Measurements from ENCODE around the gene ZNF524.

Gene ZNF524

GRCh38 chr19:55596304-55596703, 3.8 kb upstream of the ZNF524 start:
- DNase-seq (ENCODE audit: low read depth): no peak
- TF ChIP-seq CTCF (IDR thresholded peaks at IDR 0.05; ENCODE audit: control insufficient read depth, insufficient read depth, low read depth, low read length, missing control alignments): no peak
- no peak overlapping the region for H3K4me3 ChIP-seq (ENCODE audit: control insufficient read depth, low read depth, low read length)

GRCh38 chr19:55597501-55597921, 2.6 kb upstream of the ZNF524 start:
- DNase-seq (ENCODE audit: low read depth): no peak
- TF ChIP-seq CTCF (IDR thresholded peaks at IDR 0.05; ENCODE audit: control insufficient read depth, insufficient read depth, low read depth, low read length, missing control alignments): no peak
- no peak overlapping the region for H3K4me3 ChIP-seq (ENCODE audit: control insufficient read depth, low read depth, low read length)

DNA sequence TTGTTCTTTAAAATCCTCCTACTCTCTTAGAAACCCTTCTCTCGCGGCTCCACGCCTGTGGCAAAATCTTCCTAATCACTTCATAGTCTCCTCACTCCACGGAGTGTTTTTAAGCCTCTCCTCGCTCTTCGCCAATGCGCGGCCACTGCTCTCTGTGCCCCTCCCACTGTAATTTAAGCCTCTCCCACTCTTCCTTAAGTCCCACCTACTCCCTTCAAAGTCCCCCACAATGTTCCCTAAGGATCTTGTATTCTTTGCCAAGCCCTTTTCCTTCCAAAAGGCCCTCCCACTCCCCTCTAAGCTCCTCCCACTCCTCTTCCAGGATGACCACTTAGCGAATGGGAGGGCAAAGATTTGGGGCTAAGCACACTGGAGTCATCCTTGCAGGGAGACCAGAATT, 2.1 kb upstream of the ZNF524 start:
- TF ChIP-seq CTCF (IDR thresholded peaks at IDR 0.05; ENCODE audit: control insufficient read depth, insufficient read depth, low read depth, low read length, missing control alignments): no peak
- H3K4me3 ChIP-seq (ENCODE audit: control insufficient read depth, low read depth, low read length): no peak overlapping the region
- DNase-seq (ENCODE audit: low read depth): no peak

DNA sequence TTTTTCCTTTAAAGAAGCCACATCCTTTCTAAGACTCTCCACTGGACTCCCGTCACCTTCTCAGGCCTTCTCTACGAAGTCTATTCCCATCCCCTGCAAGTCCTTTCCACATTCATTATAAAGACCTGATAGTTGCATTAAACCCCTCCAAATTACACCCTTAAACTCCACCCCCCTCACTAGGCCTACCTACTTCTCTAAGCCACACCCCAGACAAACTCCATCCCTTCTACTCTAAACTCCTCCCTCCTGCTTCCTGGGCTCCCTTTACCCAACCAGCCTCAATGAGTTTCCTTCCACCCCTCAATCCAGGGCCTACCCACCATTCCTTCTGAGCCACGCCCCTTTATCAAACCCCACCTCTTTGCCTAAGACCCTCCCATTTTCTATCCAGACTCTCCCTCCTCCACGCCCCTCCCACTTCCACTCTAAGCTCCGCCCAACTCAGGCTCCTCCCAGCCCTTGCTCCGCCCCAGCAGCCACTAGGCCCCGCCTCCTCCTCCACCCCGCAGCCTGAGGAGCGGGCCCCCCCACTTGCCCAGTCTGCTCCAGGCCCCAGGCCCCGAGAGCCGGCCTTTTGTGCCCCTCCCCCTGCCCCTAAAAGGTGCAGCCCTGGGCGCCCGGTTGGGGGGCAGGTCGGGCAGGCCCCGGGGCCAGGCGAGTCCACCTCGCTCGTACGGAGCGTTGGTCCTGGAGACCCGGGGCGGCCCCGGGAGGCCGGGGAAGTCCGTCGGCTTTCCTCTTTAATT, 1.2 kb upstream of the ZNF524 start:
- TF ChIP-seq CTCF (IDR thresholded peaks at IDR 0.05; ENCODE audit: control insufficient read depth, insufficient read depth, low read depth, low read length, missing control alignments): no peak

GRCh38 chr19:55599468-55599841, 633 bp upstream of the ZNF524 start, which contains the start of gene FIZ1:
FIZ1 (minus strand) TSS chr19:55599517; CDS start chr19:55597865, 1,652 bp downstream.
- peak; percentile 92 for DNase-seq (ENCODE audit: low read depth)
- TF ChIP-seq CTCF (IDR thresholded peaks at IDR 0.05; ENCODE audit: control insufficient read depth, insufficient read depth, low read depth, low read length, missing control alignments): no peak
- peak within 1 kb of the TSS; percentile 62 for H3K4me3 ChIP-seq (ENCODE audit: control insufficient read depth, low read depth, low read length)

More for the DNA sequence above, 1.2 kb upstream of the ZNF524 start:
- peak overlapping the region; percentile 62 for H3K4me3 ChIP-seq (ENCODE audit: control insufficient read depth, low read depth, low read length)
- peak; percentile 77 for DNase-seq (ENCODE audit: low read depth)

- TF ChIP-seq CTCF (IDR thresholded peaks at IDR 0.05; ENCODE audit: control insufficient read depth, insufficient read depth, low read depth, low read length, missing control alignments): no peak
- no peak for DNase-seq (ENCODE audit: low read depth)
Measured at GRCh38 chr19:55600662-55601028, 557 bp downstream of the ZNF524 start.

More at GRCh38 chr19:55600662-55601028, 557 bp downstream of the ZNF524 start:
- peak overlapping the region; percentile 62 for H3K4me3 ChIP-seq (ENCODE audit: control insufficient read depth, low read depth, low read length)

Measured in AG09309 (cell line).